K562 treated with DMSO at 1 percent for 48 hours (cell line): Measurements from ENCODE around the gene TMEM107. TPM values are rescaled to one million over a fixed set of nuclear protein-coding genes. Genes with fewer than 3 reads are reported as not detected.

ENCODE experiments used
- total RNA-seq: library from RNA; unstranded; fragments of 300-600 nt; gene quantifications from 2 replicates; pipeline ENCODE4 v1.2.3, GENCODE V29; 2022; ENCODE audit warnings: low replicate concordance; ENCODE audit errors: extremely low read depth

Gene TMEM107
- total RNA-seq = not detected in 2 replicates

DNA sequence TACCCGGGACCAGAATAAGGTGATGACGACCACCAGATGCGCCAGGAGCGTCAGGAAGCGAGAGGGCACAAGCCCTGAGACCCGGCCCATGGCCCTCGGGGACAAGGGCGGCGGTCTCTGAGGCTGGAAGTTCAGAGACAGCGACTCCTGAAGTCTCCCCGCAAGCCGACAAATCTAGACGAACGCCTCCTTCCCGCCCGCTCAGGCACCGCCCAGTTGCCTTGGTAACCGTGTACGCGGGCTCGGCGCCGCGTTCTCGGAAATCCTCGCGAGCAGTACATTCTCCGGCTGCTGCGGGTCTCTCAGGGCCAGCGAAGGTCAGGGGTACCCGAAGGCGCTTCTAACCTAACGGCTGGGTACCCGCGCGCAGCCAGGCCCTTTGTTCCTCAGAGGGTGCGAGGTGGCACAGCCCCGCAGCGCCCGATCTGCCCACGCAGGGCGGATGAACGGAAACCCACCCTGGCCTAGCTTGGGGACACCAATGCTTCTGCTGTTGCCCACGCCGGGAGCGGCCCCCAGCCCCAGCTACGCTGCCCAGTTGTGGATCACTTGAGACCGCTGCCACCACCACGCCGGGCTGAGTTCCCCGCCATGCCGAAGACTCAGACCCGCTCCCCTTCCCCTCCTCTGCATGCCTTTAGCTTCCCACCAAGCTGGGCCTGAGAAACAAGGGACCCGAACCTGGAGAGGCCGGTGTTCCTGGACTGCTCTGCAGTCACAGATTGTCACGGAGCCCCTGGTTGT is at the start of gene TMEM107:
Gene TMEM107, minus strand, starts transcription at position 184 of the 744 bp plus-strand sequence. Its CDS starts 94 bp downstream, at position 90.

DNA sequence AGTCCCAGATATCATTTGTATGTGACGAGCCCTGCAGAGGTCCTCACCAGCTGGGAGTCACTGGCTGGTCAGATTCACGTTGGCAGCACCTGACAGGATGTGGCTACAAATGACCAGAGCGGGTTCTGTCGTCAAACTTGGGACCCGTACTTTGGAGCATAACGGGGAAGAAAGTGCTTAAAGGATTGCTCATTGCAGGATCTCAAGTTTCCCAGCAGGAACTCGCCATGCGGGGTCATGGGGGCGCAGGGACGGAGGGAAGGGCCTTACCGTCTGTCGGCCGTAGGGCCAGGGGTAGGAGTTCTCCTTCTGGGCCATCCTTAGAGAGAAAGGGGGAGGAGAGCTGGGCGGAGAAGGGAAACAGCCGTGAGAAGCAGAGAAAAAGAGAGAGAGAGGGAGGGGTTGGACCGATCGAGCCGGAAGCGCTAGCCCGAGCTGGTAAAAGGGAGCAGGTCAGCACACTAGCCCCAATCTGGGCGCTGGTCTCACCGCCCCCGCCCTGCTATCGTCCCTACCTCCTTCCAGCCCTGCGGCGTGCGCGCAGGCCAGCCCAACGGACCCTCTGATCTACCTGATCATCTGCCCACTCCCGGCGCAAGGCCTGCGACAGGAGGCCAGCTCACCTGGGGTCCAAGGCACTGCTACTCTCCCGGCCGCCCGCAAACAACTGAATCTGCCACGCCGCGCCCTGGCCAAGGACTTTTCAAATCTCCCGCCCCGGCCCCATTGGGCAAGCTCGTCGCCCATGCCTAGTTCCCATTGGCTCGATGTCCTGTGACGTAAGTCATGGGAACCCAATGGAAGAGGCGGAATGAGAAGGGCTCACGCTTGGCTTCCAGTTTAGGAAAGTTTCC is 34.0 kb upstream of the TMEM107 start, which contains the start of gene AURKB:
Gene AURKB, minus strand, starts transcription at position 669 of the 854 bp plus-strand sequence. Its CDS starts 351 bp downstream, at position 318.

DNA sequence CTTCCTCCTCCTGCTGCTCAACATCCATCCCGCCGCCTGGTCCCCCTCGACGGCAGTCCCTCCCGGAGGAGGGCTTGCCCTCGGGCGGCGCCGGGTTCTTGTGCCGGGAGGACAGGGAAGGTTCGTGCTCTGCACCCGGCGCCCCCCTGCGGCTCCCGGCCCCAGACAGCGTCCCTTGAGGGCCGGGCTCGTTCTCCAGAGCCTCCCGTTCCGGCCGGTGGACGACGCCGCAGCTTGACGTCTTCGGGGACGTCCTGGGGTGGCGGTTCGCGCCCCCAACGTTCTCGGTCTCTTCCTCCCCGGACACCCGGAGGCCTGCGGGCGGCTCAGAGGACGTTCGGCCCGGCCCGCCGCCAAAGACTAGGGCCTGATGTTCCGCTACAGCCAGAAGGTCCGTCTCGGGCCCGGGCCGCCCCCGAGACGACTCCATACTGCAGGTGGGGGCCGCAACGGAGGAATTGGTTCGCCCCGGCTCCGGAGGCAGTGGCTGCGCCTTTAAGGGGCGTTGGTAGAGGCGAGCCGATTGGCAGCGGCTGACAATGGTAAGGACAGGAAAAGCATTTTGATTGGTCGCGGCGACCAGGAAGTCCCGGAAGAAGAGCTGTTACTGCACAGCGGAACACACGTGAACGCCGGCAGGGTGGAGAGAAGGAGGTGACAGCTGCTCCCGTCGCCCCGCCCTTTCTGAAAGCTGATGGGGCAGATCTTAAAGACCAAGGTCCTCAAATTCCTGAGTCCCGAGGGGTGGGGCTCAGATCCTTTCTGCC is 13.7 kb upstream of the TMEM107 start, which contains the start of gene BORCS6:
Gene BORCS6, minus strand, starts transcription at position 470 of the 767 bp plus-strand sequence. Its CDS starts 40 bp downstream, at position 430.

DNA sequence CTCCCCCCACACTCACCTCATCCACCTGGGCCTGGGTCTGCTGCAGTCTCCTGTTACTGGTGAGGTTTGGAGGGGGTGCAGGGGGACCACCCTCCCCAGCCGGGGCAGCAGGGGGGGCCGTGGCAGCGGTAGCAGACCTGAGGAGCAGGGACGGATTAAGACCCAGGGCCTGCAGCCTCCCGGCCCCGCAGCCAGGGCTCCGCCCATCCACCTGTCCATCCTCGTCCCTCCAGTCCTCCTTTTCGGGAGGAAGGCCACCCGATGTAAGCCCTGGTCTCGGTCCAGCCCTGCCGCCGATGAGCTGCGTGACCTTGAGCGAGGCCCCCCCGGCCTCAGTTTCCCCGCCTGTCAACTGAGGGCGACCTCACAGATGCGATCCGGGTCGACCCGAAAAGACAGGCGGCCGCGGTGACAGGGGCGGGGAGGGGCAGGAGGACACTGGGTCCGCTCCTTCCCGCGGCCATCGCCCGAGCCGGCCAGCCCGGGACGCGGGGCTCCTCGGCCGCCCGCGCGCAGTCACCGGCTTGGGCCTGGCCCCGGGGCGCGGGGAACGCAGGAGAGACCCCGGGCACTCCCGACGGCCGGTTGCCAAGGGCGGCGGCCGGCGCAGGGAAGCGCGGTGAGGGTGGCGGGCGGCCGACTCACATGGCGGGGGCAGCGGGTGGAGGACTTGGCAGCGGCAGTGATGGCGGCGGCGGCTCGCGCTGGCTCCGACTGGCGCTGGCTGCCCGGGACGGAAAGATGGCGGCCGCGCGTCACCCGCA is 13.8 kb downstream of the TMEM107 start, which contains the start of gene VAMP2:
Gene VAMP2, minus strand, starts transcription at position 716 of the 764 bp plus-strand sequence. Its CDS starts 69 bp downstream, at position 647.

DNA sequence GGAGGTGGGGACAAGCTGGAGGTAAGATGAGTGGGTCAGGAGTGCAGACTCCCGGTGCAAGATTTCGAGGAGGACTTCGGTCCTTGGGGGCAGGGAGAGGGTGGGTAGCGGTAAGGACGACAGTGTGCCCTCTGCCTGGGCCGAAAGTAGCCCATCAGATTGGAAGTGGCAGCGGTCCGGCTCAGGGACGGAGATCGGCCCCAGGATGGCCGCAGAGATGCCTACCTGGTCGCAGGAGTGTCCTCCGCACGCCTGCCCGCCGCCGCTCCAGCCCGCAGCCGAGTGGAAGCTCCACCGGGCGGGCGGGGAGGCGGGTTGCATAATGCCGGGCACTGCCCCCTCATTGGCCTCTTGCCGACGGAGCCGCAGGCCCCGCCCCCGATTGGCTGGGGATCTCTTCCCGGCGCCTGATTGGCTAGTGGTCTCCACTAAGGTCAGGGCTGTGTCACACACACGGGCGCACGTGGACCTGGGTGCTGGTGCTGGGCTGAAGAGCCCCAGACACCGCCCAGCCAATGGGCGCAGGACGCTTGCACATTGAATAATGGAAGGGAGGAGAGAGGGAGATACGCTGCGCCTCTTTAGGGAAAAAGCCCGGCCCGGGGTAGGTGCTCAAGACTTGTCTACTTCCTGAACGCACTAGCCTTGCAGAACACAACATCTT is 23.9 kb downstream of the TMEM107 start, which contains the start of gene PER1:
Gene PER1, minus strand, starts transcription at position 293 of the 664 bp plus-strand sequence. CDS start 1,698 bp downstream, outside the sequence.

DNA sequence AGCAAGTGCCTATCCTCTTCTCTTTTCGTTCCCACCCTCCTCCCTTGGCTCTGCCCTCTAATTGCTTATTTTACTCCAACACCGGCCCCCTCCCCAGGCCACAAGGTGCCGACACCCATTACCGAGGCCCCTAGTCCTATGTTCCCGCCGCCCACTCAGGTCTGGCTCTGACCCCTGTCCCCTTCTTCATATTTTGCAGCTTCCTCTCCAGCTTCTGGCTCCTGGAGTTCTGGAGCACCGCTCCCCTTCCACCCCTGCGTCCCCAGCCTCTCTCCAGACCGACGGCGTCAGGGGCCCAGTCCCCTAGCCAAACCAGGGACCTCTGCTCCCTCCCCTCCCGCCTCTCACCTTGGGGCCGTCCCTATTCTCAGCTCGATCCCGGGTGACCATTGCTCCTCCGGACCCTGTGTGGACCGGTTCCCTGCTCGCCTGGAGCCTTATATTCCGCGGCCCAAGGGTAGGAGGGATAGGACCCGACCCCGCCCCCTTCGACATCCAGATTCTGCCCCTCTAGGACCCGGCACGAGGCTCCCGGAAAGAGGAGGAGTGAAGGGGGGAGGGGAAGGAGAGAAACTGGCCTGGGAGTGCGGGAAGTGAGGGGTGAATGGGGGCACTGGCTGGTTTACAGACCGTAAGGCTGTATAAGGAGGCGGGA is 52.4 kb downstream of the TMEM107 start, which contains the start of gene HES7:
Gene HES7, minus strand, starts transcription at position 412 of the 655 bp plus-strand sequence. Its CDS starts 22 bp downstream, at position 390.

Other genes with a start within 250 kb of the TMEM107 start
- not detected in 2 replicates for gene KCNAB3, start 246.5 kb downstream of the TMEM107 start, total RNA-seq
- gene TRAPPC1, start 244.4 kb downstream of the TMEM107 start, total RNA-seq = not detected in 2 replicates
- gene CNTROB, start 244.2 kb downstream of the TMEM107 start, total RNA-seq = not detected in 2 replicates
- gene GUCY2D, start 173.8 kb downstream of the TMEM107 start, total RNA-seq = not detected in 2 replicates
- not detected in 2 replicates for gene ALOX15B, start 137.3 kb downstream of the TMEM107 start, total RNA-seq
- gene ALOX12B, start 88.7 kb downstream of the TMEM107 start, total RNA-seq = not detected in 2 replicates
- not detected in 2 replicates for gene ALOXE3, start 57.9 kb downstream of the TMEM107 start, total RNA-seq
- gene HES7, start 52.3 kb downstream of the TMEM107 start, total RNA-seq = not detected in 2 replicates
- gene PER1, start 24.0 kb downstream of the TMEM107 start, total RNA-seq = not detected in 2 replicates
- gene VAMP2, start 13.4 kb downstream of the TMEM107 start, total RNA-seq = not detected in 2 replicates
- gene BORCS6, start 13.8 kb upstream of the TMEM107 start, total RNA-seq = not detected in 2 replicates
- not detected in 2 replicates for gene AURKB, start 34.2 kb upstream of the TMEM107 start, total RNA-seq
- not detected in 2 replicates for gene CTC1, start 71.7 kb upstream of the TMEM107 start, total RNA-seq
- not detected in 2 replicates for gene PFAS, start 72.9 kb upstream of the TMEM107 start, total RNA-seq
- gene RANGRF, start 112.3 kb upstream of the TMEM107 start, total RNA-seq = not detected in 2 replicates
- not detected in 2 replicates for gene SLC25A35, start 119.0 kb upstream of the TMEM107 start, total RNA-seq
- gene ARHGEF15, start 133.9 kb upstream of the TMEM107 start, total RNA-seq = not detected in 2 replicates
- not detected in 2 replicates for gene ODF4, start 163.5 kb upstream of the TMEM107 start, total RNA-seq
- gene RPL26, start 206.8 kb upstream of the TMEM107 start, total RNA-seq = 1,797 TPM in 1 of 2 replicates, not detected in the other
- gene RNF222, start 221.4 kb upstream of the TMEM107 start, total RNA-seq = not detected in 2 replicates